Left lung (tissue), 10 donors: ENCODE measurements around the gene SACS. TPM values are rescaled to one million over a fixed set of nuclear protein-coding genes. Genes with fewer than 3 reads are reported as not detected.

Source experiments
- ATAC-seq: fragments of 200-7000 bp; cut with Tn5 transposase; one replicate; pipeline ENCODE4 v1.9.1; 2020; ENCODE audit warnings: moderate library complexity
- DNase-seq, 4 donors: peaks; one replicate each; pipeline ENCODE4 v3.0.0-alpha.2; 2013 to 2020
- H3K27ac ChIP-seq, 2 donors: fragments of 200-600 bp; sonication (generic) in 1 of 2; one replicate each; pipeline versions ENCODE4 v1.5.0 to v1.8.0; 2020 to 2021
- H3K27me3 ChIP-seq, 2 donors: fragments of 200-600 bp; sonication (generic) in 1 of 2; one replicate each; pipeline versions ENCODE4 v1.5.0 to v1.8.0; 2020 to 2021
- H3K36me3 ChIP-seq, 2 donors: fragments of 200-600 bp; sonication (generic) in 1 of 2; one replicate each; pipeline versions ENCODE4 v1.5.0 to v1.8.0; 2020 to 2021
- H3K4me1 ChIP-seq, 2 donors: fragments of 200-600 bp; one replicate each; pipeline ENCODE4 v1.8.0; 2021
- H3K4me3 ChIP-seq, 2 donors: fragments of 200-600 bp; sonication (generic) in 1 of 2; one replicate each; pipeline versions ENCODE4 v1.5.0 to v1.8.0; 2020 to 2021; ENCODE audit warnings: mild to moderate bottlenecking in 1 of 2
- H3K9me3 ChIP-seq, 2 donors: fragments of 200-600 bp; sonication (generic) in 1 of 2; one replicate each; pipeline versions ENCODE4 v1.5.0 to v1.8.0; 2020 to 2021
- intact Hi-C, 2 donors: fragments of 100-400 bp; cut with DNase I; formaldehyde crosslinking; loops; one replicate each; pipeline versions ENCODE4 v1.11.2 to v1.14.2; 2022
- polyA plus RNA-seq, 6 donors: library from polyadenylated mRNA; unstranded; fragments of 120-200 nt; gene quantifications; one replicate each; pipeline ENCODE4 v1.2.1, GENCODE V29; 2013; ENCODE audit not compliant: insufficient read length in 6 of 6
- total RNA-seq, 2 donors: library from RNA; stranded (reverse); fragmentation: NEBNext Ultra II Directional; extraction: Animal tissue kit (Norgen Biotek cat#: 25700); gene quantifications; one replicate each; pipeline ENCODE4 v1.2.1, GENCODE V29; 2021
- TF ChIP-seq, protein P1 (sequence below), 2 donors: fragments of 200-600 bp; sonication (generic) in 1 of 2; IDR thresholded peaks; one replicate each; pipeline versions ENCODE4 v1.5.0 to v1.8.0; 2021; ENCODE audit warnings: antibody characterized with exemption in 2 of 2
- donor health status: DM: no; HTN: yes; CAD: no.
- donor health status: DM: no; HTN: no; CAD: no.

The SACS gene
- total and polyA plus RNA-seq, 8 donors = 10.9 to 18.7 (median 15.9) TPM

DNA sequence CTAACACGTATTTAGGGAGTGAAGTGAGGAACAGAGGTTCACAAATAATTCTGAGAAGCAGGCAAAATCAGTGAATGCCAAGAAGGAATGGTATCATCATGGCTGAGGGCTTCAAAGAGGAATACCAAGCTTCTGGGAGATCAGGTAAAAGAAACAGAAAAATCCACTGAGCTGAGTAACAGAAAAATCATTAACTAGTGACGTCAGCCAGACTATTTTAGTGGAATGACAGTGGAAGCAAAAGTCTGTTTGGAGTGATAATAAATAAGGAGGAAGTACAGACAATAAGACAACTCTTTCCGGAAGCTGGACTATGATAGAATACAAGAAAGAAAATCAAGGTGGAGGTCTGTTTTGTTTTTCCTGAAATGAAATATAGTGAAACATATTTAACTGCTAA is 83.5 kb downstream of the SACS start:
- H3K9me3 ChIP-seq = no peaks in the 10 kb centered on the region
- intact Hi-C loops = no loop called here
- H3K27me3 ChIP-seq = no peaks in the 10 kb centered on the region
- peaks cover 0 to 25% of the 10 kb centered on the region in 2 donors for H3K36me3 ChIP-seq
- no peak overlapping the region for H3K27ac ChIP-seq
- no peak for DNase-seq
- no peaks in the 10 kb centered on the region for H3K4me1 ChIP-seq
- H3K4me3 ChIP-seq = no peak overlapping the region
- TF ChIP-seq, protein P1, sequence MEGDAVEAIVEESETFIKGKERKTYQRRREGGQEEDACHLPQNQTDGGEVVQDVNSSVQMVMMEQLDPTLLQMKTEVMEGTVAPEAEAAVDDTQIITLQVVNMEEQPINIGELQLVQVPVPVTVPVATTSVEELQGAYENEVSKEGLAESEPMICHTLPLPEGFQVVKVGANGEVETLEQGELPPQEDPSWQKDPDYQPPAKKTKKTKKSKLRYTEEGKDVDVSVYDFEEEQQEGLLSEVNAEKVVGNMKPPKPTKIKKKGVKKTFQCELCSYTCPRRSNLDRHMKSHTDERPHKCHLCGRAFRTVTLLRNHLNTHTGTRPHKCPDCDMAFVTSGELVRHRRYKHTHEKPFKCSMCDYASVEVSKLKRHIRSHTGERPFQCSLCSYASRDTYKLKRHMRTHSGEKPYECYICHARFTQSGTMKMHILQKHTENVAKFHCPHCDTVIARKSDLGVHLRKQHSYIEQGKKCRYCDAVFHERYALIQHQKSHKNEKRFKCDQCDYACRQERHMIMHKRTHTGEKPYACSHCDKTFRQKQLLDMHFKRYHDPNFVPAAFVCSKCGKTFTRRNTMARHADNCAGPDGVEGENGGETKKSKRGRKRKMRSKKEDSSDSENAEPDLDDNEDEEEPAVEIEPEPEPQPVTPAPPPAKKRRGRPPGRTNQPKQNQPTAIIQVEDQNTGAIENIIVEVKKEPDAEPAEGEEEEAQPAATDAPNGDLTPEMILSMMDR (IDR thresholded peaks at IDR 0.05) = no peak
- ATAC-seq = no peak

DNA sequence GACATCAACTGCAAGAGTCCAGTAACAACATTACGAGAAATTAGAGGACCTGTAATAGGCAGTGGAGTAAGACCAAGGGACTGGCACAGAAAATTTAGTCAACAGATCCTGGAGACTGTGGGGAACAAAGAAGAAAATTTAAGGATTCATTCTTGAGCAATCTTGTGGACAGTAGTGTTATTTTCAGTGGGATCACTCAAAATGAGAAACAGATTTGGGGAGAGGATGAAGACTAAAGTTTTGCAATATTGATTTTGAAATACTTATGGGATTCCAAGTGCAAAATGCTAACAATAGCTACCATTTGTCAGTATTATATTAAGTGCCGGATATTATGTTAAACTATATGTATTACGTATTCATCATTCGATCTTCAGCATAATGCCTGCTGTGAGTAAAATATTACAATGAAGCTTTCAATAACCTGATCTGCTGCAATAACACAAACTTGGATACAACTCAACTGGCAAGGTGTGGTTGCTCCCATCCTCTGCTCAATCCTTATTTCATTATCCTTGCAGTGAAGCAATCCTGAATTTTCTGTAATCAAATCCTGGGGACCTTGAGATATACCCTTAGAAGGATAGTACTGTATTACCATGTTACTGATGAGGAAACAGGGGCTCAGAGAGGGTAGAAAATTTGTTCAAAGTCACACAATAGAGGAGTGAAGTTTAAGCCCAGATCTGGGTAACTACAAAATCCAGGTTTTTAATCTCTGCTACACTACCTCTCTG is 84.2 kb downstream of the SACS start:
- ATAC-seq = no peak
- DNase-seq = no peak
- no peak overlapping the region for H3K4me3 ChIP-seq
- no peak overlapping the region for H3K27ac ChIP-seq
- TF ChIP-seq, protein P1 (IDR thresholded peaks at IDR 0.05) = no peak
- H3K9me3 ChIP-seq = no peaks in the 10 kb centered on the region
- H3K27me3 ChIP-seq = no peaks in the 10 kb centered on the region
- no peaks in the 10 kb centered on the region for H3K4me1 ChIP-seq
- intact Hi-C loops = no loop called here
- peaks cover 0 to 18% of the 10 kb centered on the region in 2 donors for H3K36me3 ChIP-seq

DNA sequence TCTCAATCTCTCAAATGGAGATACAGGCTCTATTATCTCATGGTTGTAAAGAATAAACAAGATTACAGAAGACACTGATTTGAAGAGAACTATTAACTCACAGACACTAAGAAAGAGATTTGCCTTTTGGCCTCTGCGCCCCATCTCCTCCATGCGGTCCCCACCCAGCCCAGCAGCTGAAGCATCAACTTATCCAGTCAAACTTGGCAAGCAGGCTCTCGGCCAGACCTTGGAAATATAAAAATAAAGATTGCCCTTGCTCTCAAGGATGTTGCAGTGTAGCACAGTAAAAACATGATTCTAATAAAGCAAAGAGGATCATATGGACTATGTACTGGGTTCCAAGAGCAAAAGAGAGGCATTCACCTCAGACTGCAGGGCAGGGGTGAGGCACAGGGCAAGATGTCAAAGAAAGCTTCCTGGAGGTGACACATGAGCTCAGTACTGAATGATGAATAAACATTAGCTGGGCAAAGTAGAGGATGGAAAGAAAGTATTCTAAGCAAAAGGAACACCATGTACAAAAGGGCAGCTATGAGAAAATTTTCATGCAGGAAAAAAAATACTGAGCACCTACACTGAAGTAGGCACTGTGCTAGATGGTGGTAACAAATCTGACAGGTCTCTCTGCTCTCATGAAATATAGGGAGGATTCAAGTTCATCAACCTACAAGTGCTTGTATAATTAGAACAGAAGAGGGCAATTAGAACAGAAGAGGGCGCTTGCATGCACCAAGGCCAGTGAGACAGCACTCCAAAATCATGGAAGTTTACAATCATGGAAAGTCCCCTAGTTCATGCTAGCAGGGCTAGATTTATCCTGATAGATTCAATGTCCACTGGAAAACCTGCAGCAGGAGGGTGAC is 85.0 kb downstream of the SACS start:
- no peak overlapping the region for H3K27ac ChIP-seq
- no peaks in the 10 kb centered on the region for H3K9me3 ChIP-seq
- TF ChIP-seq, protein P1 (IDR thresholded peaks at IDR 0.05) = no peak
- intact Hi-C loops = no loop called here
- H3K36me3 ChIP-seq = peaks cover 0 to 18% of the 10 kb centered on the region in 2 donors
- DNase-seq (no peak), ATAC-seq (no peak)
- H3K27me3 ChIP-seq = no peaks in the 10 kb centered on the region
- H3K4me3 ChIP-seq = no peak overlapping the region
- H3K4me1 ChIP-seq = no peaks in the 10 kb centered on the region

DNA sequence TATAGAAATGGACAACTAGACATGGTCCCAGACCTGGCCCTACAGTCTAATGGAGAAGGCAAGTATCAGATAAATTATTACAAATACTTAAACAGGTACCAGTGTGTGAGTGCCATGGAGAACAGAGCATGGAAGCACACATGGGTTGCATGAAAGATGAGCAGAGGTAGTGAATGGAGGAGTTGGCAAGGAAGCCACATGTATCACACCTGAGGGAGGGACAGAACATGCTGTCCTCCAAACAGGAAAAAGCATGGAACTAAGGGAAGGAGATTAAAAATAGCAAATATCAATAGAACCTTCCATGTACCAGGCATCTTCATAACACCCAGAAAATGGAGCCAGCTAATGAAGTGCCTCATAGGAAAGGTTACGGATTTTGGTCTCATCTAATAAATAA is 85.9 kb downstream of the SACS start:
- H3K4me1 ChIP-seq = no peaks in the 10 kb centered on the region

More for the DNA sequence above, 85.9 kb downstream of the SACS start:
- intact Hi-C loops = no loop called here
- Histone ChIP-seq H3K36me3 (peaks cover 0 to 18% of the 10 kb centered on the region in 2 donors), H3K27ac (no peak overlapping the region), H3K4me3 (no peak overlapping the region), H3K27me3 (no peaks in the 10 kb centered on the region), H3K9me3 (no peaks in the 10 kb centered on the region)
- ATAC-seq = no peak
- TF ChIP-seq, protein P1 (IDR thresholded peaks at IDR 0.05) = no peak
- no peak for DNase-seq
